ENCODE results near the gene SMYD3. TPM values are rescaled to one million over a fixed set of nuclear protein-coding genes. Genes with fewer than 3 reads are reported as not detected.
"Not testable (repeated sequence)": the region's sequence is repeated elsewhere in the genome, so short reads cannot be mapped to it uniquely, and the experiment has no call there.

SMYD3 gene
- total RNA-seq, 1 experiment from 2014 or later: 35.1 TPM

DNA sequence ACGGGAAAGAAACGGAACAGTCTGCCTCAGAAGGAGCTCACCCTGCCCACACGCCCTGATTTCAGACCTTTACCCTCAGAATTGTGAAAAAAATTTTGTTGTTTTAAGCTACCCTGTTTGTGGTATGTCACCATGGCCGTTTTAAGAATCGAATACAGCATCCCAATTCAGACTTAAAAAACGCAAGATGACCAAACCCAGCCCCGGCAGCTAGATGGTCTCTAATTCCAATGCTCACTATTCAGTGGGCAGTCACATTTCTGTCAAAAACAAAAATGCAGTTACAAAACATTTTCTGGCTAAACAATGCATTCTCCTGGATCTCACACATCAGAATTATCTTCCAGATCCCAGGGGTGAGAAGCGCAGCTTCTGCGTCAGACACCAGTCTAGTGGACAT, 527.5 kb downstream of the SMYD3 start:
- TF ChIP-seq, protein P1, sequence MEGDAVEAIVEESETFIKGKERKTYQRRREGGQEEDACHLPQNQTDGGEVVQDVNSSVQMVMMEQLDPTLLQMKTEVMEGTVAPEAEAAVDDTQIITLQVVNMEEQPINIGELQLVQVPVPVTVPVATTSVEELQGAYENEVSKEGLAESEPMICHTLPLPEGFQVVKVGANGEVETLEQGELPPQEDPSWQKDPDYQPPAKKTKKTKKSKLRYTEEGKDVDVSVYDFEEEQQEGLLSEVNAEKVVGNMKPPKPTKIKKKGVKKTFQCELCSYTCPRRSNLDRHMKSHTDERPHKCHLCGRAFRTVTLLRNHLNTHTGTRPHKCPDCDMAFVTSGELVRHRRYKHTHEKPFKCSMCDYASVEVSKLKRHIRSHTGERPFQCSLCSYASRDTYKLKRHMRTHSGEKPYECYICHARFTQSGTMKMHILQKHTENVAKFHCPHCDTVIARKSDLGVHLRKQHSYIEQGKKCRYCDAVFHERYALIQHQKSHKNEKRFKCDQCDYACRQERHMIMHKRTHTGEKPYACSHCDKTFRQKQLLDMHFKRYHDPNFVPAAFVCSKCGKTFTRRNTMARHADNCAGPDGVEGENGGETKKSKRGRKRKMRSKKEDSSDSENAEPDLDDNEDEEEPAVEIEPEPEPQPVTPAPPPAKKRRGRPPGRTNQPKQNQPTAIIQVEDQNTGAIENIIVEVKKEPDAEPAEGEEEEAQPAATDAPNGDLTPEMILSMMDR (IDR thresholded peaks at IDR 0.05; ENCODE audit: unreplicated experiment): no peak
- Mint-ChIP-seq H3K4me1 (ENCODE audit: low read depth, unreplicated experiment) (no peaks in the 10 kb centered on the region), H3K4me3 (ENCODE audit: low read depth, unreplicated experiment) (no peak overlapping the region), H3K36me3 (ENCODE audit: insufficient read depth, unreplicated experiment) (no peaks in the 10 kb centered on the region), H3K9me3 (ENCODE audit: low read depth, unreplicated experiment) (peaks cover 2% of the 10 kb centered on the region), H3K27ac (ENCODE audit: unreplicated experiment) (no peak overlapping the region), H3K27me3 (ENCODE audit: unreplicated experiment) (no peaks in the 10 kb centered on the region)
- no peak for DNase-seq
- BruUV-seq (replicated peaks): no TSS peak
- intact Hi-C loops (cut with micrococcal nuclease; ENCODE audit: unreplicated experiment): no loop called here
- CTCF ChIA-PET: interaction anchor here (0.6 kb wide), 1 partner anchor 331 kb away, joined by 3 read pairs; no protein-coding TSS in a partner anchor

DNA sequence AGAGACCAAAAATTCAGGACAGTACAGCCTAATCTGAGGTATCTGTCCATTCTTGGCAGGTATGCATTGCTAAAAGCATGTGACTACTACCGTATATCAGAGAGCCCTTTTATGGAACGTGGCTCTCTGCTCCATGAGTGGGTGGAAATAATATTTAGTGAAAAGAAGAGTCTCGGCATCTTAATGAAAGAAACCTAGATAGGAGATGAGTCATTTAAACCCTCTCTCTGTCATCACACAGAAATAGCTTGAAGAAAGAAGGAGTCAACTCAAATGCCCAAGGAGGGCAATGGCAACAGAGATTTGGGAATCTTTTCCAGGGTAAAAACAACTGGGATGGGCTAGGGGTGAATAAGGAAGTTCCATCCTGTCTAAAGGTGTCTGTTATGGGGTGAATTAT, 528.2 kb downstream of the SMYD3 start:
- H3K9me3 Mint-ChIP-seq (ENCODE audit: low read depth, unreplicated experiment): peaks cover 2% of the 10 kb centered on the region
- no peak overlapping the region for H3K27ac Mint-ChIP-seq (ENCODE audit: unreplicated experiment)
- no peak for DNase-seq
- no TSS peak for BruUV-seq (replicated peaks)
- CTCF ChIA-PET: interaction anchor here (0.6 kb wide), 1 partner anchor 331 kb away, joined by 3 read pairs; no protein-coding TSS in a partner anchor
- TF ChIP-seq, protein P1 (IDR thresholded peaks at IDR 0.05; ENCODE audit: unreplicated experiment): no peak
- no peaks in the 10 kb centered on the region for H3K4me1 Mint-ChIP-seq (ENCODE audit: low read depth, unreplicated experiment)
- no peak overlapping the region for H3K4me3 Mint-ChIP-seq (ENCODE audit: low read depth, unreplicated experiment)
- H3K27me3 Mint-ChIP-seq (ENCODE audit: unreplicated experiment): no peaks in the 10 kb centered on the region
- no peaks in the 10 kb centered on the region for H3K36me3 Mint-ChIP-seq (ENCODE audit: insufficient read depth, unreplicated experiment)
- intact Hi-C loops (cut with micrococcal nuclease; ENCODE audit: unreplicated experiment): no loop called here

DNA sequence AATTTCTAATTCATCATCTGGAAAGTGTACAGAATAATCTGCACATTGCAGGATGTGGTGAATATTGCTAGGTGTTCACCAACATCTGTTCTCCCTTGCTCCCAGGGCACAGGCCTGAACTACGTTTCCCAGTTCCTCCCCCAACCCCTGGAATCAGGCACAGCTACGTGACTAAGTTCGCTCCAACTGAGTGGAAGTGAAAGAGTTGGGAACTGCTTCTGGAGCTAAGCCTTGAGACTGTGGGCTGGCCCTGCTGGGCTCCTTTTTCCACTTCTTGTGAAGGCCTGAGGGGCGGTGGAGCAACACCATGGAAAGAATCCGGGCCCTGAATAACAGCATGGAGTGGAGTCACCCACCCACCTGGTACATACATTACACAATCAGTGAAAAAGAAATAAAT, 534.6 kb downstream of the SMYD3 start:
- no peaks in the 10 kb centered on the region for H3K4me1 Mint-ChIP-seq (ENCODE audit: low read depth, unreplicated experiment)
- BruUV-seq (replicated peaks): no TSS peak
- no peak overlapping the region for H3K27ac Mint-ChIP-seq (ENCODE audit: unreplicated experiment)
- CTCF ChIA-PET: interaction anchor here (0.5 to 0.6 kb wide), 2 partner anchors 8 to 50 kb away, joined by 3 read pairs; no protein-coding TSS in a partner anchor
- no peak for DNase-seq
- TF ChIP-seq, protein P1 (IDR thresholded peaks at IDR 0.05; ENCODE audit: unreplicated experiment): no peak
- no peak overlapping the region for H3K4me3 Mint-ChIP-seq (ENCODE audit: low read depth, unreplicated experiment)
- H3K27me3 Mint-ChIP-seq (ENCODE audit: unreplicated experiment): no peaks in the 10 kb centered on the region
- peaks cover 2% of the 10 kb centered on the region for H3K9me3 Mint-ChIP-seq (ENCODE audit: low read depth, unreplicated experiment)
- intact Hi-C loops (cut with micrococcal nuclease; ENCODE audit: unreplicated experiment): no loop called here
- no peaks in the 10 kb centered on the region for H3K36me3 Mint-ChIP-seq (ENCODE audit: insufficient read depth, unreplicated experiment)

DNA sequence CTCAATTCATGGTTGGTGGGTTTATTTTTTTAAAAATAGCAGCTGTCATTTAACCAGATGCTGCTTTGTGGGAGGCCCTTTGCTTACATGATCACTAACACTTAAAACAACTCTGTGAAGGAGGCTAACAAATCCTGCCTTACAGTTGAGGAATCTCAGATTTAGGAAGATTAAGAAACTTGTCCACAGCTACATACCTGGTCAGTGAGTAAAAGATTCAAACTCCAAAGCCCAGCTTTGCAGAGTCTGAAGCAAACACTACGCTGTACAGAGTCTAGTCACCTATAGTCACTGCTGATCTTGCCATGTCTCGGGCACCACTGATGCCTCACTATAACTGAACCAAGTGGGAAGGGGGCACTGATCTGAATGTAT, 535.4 kb downstream of the SMYD3 start:
- CTCF ChIA-PET: interaction anchor here (0.6 kb wide), 1 partner anchor 402 kb away, joined by 3 read pairs; no protein-coding TSS in a partner anchor
- BruUV-seq (replicated peaks): no TSS peak
- intact Hi-C loops (cut with micrococcal nuclease; ENCODE audit: unreplicated experiment): no loop called here
- no peaks in the 10 kb centered on the region for H3K36me3 Mint-ChIP-seq (ENCODE audit: insufficient read depth, unreplicated experiment)
- H3K4me3 Mint-ChIP-seq (ENCODE audit: low read depth, unreplicated experiment): no peak overlapping the region
- H3K27ac Mint-ChIP-seq (ENCODE audit: unreplicated experiment): no peak overlapping the region
- TF ChIP-seq, protein P1 (IDR thresholded peaks at IDR 0.05; ENCODE audit: unreplicated experiment): no peak
- no peaks in the 10 kb centered on the region for H3K9me3 Mint-ChIP-seq (ENCODE audit: low read depth, unreplicated experiment)
- DNase-seq: no peak
- no peaks in the 10 kb centered on the region for H3K4me1 Mint-ChIP-seq (ENCODE audit: low read depth, unreplicated experiment)
- H3K27me3 Mint-ChIP-seq (ENCODE audit: unreplicated experiment): no peaks in the 10 kb centered on the region

DNA sequence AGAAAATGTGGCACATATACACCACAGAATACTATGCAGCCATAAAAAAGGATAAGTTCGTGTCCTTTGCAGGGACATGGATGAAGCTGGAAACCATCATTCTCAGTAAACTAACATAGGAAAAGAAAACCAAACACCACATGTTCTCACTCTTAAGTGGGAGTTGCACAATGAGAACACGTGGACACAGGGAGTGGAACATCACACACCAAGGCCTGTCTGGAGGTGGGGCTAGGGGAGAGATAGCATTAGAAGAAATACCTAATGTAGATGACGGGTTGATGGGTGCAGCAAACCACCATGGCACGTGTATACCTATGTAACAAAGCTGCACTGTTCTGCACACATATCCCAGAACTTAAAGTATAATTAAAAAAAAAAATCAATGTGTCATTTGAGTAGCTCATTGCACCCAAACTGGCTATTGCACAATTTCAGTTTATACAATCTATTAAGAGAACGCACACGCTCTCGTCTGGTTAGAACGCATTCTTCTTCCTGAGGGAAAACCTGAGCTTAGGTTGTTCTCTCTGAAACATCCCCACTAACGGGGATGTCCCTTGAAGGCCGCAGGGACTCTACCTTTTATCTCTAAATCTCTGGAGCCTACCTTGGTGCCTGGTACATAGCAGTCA, 535.9 kb downstream of the SMYD3 start:
- H3K9me3 Mint-ChIP-seq (ENCODE audit: low read depth, unreplicated experiment); BruUV-seq (replicated peaks); intact Hi-C loops (cut with micrococcal nuclease; ENCODE audit: unreplicated experiment); H3K27ac Mint-ChIP-seq (ENCODE audit: unreplicated experiment); DNase-seq; H3K4me1 Mint-ChIP-seq (ENCODE audit: low read depth, unreplicated experiment); H3K27me3 Mint-ChIP-seq (ENCODE audit: unreplicated experiment); H3K36me3 Mint-ChIP-seq (ENCODE audit: insufficient read depth, unreplicated experiment); H3K4me3 Mint-ChIP-seq (ENCODE audit: low read depth, unreplicated experiment): not testable (repeated sequence)
- CTCF ChIA-PET: interaction anchor here (0.6 kb wide), 1 partner anchor 402 kb away, joined by 3 read pairs; no protein-coding TSS in a partner anchor
